Stomach (tissue), 4 donors: ENCODE results near the gene NRIP3.

ENCODE experiments used
- EP300 ChIP-seq: sonication (generic); formaldehyde crosslinking; IDR thresholded peaks from one replicate; pipeline ENCODE4 v1.6.1; 2017; ENCODE audit warnings: antibody characterized with exemption
- POLR2A ChIP-seq, 4 donors: fragments of 450-650 bp; IDR thresholded peaks; one replicate each; pipeline ENCODE4 v1.6.1; 2016; ENCODE audit warnings: antibody characterized with exemption in 4 of 4, control low read depth in 2 of 4, mild to moderate bottlenecking in 1 of 4, moderate library complexity in 1 of 4
- POLR2AphosphoS5 ChIP-seq, 3 donors: sonication (generic); formaldehyde crosslinking; IDR thresholded peaks; one replicate each; pipeline ENCODE4 v1.6.1; 2016; ENCODE audit warnings: antibody characterized with exemption in 3 of 3
- TF ChIP-seq, protein P1 (sequence below), 7 experiments: fragments of 450-650 bp in 4 of 7; fragments of 200-600 bp in 3 of 7; sonication (generic) in 3 of 7; IDR thresholded peaks; one replicate each; pipeline ENCODE4 v1.5.1; 2016 to 2019; ENCODE audit warnings: antibody characterized with exemption in 7 of 7, control low read depth in 2 of 7, mild to moderate bottlenecking in 1 of 7

DNA sequence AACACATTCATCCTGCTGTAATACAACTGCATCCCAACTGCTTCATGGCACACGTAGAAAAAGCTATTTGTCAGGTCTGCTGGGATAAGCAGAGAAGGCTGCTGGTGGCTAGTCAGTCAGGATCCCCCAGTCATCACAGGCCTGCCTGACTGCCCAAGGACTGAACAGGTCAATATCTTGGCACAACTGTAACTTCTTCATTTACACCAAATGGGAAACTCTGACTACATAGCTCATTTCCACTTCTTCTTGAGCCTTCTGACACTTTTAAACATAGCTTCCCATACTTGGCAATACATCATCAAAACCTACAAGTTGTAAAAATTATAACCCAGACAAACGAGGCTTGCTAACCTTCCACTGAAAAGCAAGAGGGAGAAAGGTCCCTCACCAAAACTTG is 42.4 kb downstream of the NRIP3 start:
- no peak for TF ChIP-seq POLR2A (IDR thresholded peaks at IDR 0.05)
- TF ChIP-seq, protein P1, sequence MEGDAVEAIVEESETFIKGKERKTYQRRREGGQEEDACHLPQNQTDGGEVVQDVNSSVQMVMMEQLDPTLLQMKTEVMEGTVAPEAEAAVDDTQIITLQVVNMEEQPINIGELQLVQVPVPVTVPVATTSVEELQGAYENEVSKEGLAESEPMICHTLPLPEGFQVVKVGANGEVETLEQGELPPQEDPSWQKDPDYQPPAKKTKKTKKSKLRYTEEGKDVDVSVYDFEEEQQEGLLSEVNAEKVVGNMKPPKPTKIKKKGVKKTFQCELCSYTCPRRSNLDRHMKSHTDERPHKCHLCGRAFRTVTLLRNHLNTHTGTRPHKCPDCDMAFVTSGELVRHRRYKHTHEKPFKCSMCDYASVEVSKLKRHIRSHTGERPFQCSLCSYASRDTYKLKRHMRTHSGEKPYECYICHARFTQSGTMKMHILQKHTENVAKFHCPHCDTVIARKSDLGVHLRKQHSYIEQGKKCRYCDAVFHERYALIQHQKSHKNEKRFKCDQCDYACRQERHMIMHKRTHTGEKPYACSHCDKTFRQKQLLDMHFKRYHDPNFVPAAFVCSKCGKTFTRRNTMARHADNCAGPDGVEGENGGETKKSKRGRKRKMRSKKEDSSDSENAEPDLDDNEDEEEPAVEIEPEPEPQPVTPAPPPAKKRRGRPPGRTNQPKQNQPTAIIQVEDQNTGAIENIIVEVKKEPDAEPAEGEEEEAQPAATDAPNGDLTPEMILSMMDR (IDR thresholded peaks at IDR 0.05): no peak
- TF ChIP-seq POLR2AphosphoS5 (IDR thresholded peaks at IDR 0.05): no peak
- no peak for TF ChIP-seq EP300
